Measurements from ENCODE around the gene IGFL1. TPM values are rescaled to one million over a fixed set of nuclear protein-coding genes. Genes with fewer than 3 reads are reported as not detected.

IGFL1 gene
- total and polyA plus RNA-seq, 4 donors: not detected

GRCh38 chr19:46224773-46225172 is 4.8 kb upstream of the IGFL1 start:
- no peak overlapping the region for H3K4me3 ChIP-seq
- H3K27me3 ChIP-seq (ENCODE audit: control insufficient read depth in 3 of 3, insufficient read depth in 3 of 3, low read length in 2 of 3): no peaks in the 10 kb centered on the region
- no peak for TF ChIP-seq CTCF (IDR thresholded peaks at IDR 0.05; ENCODE audit: control extremely low read depth, extremely low read depth)
- no peaks in the 10 kb centered on the region for H3K9me3 ChIP-seq (ENCODE audit: control insufficient read depth in 4 of 4, insufficient read depth in 3 of 4, low read length in 3 of 4)
- peaks cover 0 to 5% (median 0%) of the 10 kb centered on the region in 5 donors for H3K4me1 ChIP-seq (ENCODE audit: control insufficient read depth in 5 of 5, insufficient read depth in 5 of 5, low read length in 5 of 5)
- no peak overlapping the region for H3K27ac ChIP-seq (ENCODE audit: low read depth in 1 of 2, low read length in 1 of 2)
- no peak for DNase-seq
- no peak for ATAC-seq (ENCODE audit: insufficient read depth, low FRiP score)
- H3K9ac ChIP-seq (ENCODE audit: insufficient read depth in 1 of 2, low read length in 2 of 2): no peak overlapping the region
- no peaks in the 10 kb centered on the region for H3K36me3 ChIP-seq (ENCODE audit: control insufficient read depth in 4 of 4, insufficient read depth in 4 of 4, low read length in 4 of 4)
- WGBS, 2 donors: 81 to 83% methylated on average over 3 of the region's 3 CpGs

DNA sequence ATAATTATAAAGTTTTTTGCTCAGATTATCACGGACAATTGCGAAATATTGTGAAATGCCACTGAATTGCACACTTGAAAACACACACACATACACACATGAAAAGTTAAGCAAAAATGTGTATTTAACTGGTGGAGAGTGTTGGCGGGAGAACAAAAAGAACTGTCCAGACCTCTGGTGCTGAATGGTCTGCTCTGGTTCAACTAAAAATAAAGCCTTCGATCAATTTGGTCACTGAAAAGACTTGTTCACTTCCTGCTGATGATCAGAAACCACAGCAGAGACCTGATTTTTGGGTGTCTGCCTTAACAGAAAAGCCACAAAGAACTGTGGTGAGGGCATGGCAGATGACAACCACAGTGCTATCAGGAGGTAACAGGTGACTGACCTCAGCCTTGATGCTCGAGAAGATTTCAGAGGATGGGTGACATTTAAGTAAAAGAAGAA is 4.0 kb upstream of the IGFL1 start:
- peak; percentile 36 to 65 (median 39) for DNase-seq
- H3K9ac ChIP-seq (ENCODE audit: insufficient read depth in 1 of 2, low read length in 2 of 2): no peak overlapping the region
- 18 to 24% methylated on average over 5 of the region's 5 CpGs for WGBS, 2 donors
- H3K4me1 ChIP-seq (ENCODE audit: control insufficient read depth in 5 of 5, insufficient read depth in 5 of 5, low read length in 5 of 5): peaks cover 0 to 5% (median 0%) of the 10 kb centered on the region in 5 donors
- H3K27ac ChIP-seq (ENCODE audit: low read depth in 1 of 2, low read length in 1 of 2): no peak overlapping the region
- no peak for TF ChIP-seq CTCF (IDR thresholded peaks at IDR 0.05; ENCODE audit: control extremely low read depth, extremely low read depth)
- no peaks in the 10 kb centered on the region for H3K27me3 ChIP-seq (ENCODE audit: control insufficient read depth in 3 of 3, insufficient read depth in 3 of 3, low read length in 2 of 3)
- no peak for ATAC-seq (ENCODE audit: insufficient read depth, low FRiP score)
- H3K36me3 ChIP-seq (ENCODE audit: control insufficient read depth in 4 of 4, insufficient read depth in 4 of 4, low read length in 4 of 4): no peaks in the 10 kb centered on the region
- H3K9me3 ChIP-seq (ENCODE audit: control insufficient read depth in 4 of 4, insufficient read depth in 3 of 4, low read length in 3 of 4): no peaks in the 10 kb centered on the region
- no peak overlapping the region for H3K4me3 ChIP-seq

DNA sequence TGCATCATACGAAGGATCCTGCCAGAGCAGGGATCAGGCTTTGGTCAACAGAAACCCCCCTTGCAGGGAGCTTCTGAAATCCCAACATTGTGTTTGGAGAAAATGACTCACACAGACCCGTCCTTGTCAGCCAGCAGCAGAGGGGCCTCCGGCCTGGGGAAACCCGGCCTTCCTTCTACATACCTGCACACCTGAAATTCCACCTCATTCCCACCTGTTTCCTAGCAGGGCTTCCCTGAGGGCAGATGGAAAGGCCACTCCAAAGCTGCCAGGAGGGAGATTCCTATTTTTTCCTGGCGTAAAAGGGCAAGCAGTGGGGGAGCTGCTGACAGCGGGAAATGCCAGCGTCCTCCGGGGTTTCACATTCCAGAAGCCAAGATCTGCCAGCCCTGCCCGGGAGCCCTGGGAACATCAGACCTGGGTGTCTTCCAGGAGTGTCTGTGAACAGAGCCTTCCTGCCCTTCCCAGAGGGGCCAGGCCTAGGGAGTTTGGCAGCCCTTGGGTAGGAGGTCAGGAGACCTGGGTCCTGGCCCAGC is 3.0 kb upstream of the IGFL1 start:
- Histone ChIP-seq H3K9ac (ENCODE audit: insufficient read depth in 1 of 2, low read length in 2 of 2) (no peak overlapping the region), H3K36me3 (ENCODE audit: control insufficient read depth in 4 of 4, insufficient read depth in 4 of 4, low read length in 4 of 4) (no peaks in the 10 kb centered on the region), H3K4me1 (ENCODE audit: control insufficient read depth in 5 of 5, insufficient read depth in 5 of 5, low read length in 5 of 5) (peaks cover 0 to 5% (median 0%) of the 10 kb centered on the region in 5 donors), H3K27me3 (ENCODE audit: control insufficient read depth in 3 of 3, insufficient read depth in 3 of 3, low read length in 2 of 3) (no peaks in the 10 kb centered on the region), H3K9me3 (ENCODE audit: control insufficient read depth in 4 of 4, insufficient read depth in 3 of 4, low read length in 3 of 4) (no peaks in the 10 kb centered on the region), H3K27ac (ENCODE audit: low read depth in 1 of 2, low read length in 1 of 2) (no peak overlapping the region), H3K4me3 (no peak overlapping the region)
- no peak for TF ChIP-seq CTCF (IDR thresholded peaks at IDR 0.05; ENCODE audit: control extremely low read depth, extremely low read depth)
- ATAC-seq (ENCODE audit: insufficient read depth, low FRiP score) (no peak), DNase-seq (no peak)
- WGBS, 2 donors: 57 to 76% methylated on average over 9 of the region's 9 CpGs

- DNase-seq (peak in 2 of 3 donors; percentile 3 to 27), ATAC-seq (ENCODE audit: insufficient read depth, low FRiP score) (peak; percentile 48)
- Histone ChIP-seq H3K4me1 (ENCODE audit: control insufficient read depth in 5 of 5, insufficient read depth in 5 of 5, low read length in 5 of 5) (peaks cover 0 to 5% (median 0%) of the 10 kb centered on the region in 5 donors), H3K9me3 (ENCODE audit: control insufficient read depth in 4 of 4, insufficient read depth in 3 of 4, low read length in 3 of 4) (no peaks in the 10 kb centered on the region), H3K27ac (ENCODE audit: low read depth in 1 of 2, low read length in 1 of 2) (no peak overlapping the region), H3K36me3 (ENCODE audit: control insufficient read depth in 4 of 4, insufficient read depth in 4 of 4, low read length in 4 of 4) (no peaks in the 10 kb centered on the region), H3K4me3 (no peak overlapping the region), H3K27me3 (ENCODE audit: control insufficient read depth in 3 of 3, insufficient read depth in 3 of 3, low read length in 2 of 3) (no peaks in the 10 kb centered on the region), H3K9ac (ENCODE audit: insufficient read depth in 1 of 2, low read length in 2 of 2) (no peak overlapping the region)
- TF ChIP-seq CTCF (IDR thresholded peaks at IDR 0.05; ENCODE audit: control extremely low read depth, extremely low read depth): no peak
- WGBS, 2 donors: 42 to 74% methylated on average over 10 of the region's 10 CpGs
Measured at GRCh38 chr19:46232029-46232428, 2.5 kb downstream of the IGFL1 start.
